ENCODE results near the gene CDH13.

The CDH13 gene

GRCh38 chr16:82865412-82865811, 238.6 kb downstream of the CDH13 start:
- TF ChIP-seq CTCF (IDR thresholded peaks at IDR 0.05; ENCODE audit: borderline replicate concordance, extremely low read depth, low read length, poor library complexity, severe bottlenecking) (no peak), EZH2 (IDR thresholded peaks at IDR 0.05; ENCODE audit: borderline replicate concordance, low read depth, low read length, severe bottlenecking) (no peak)
- no peak for ATAC-seq (ENCODE audit: insufficient read depth, low read depth)
- H2AFZ ChIP-seq (ENCODE audit: low read depth, low read length), result no peak overlapping the region

GRCh38 chr16:82867485-82867884, 240.7 kb downstream of the CDH13 start:
- peaks cover 2% of the 10 kb centered on the region for H3K9me3 ChIP-seq (ENCODE audit: insufficient read depth, low read length, severe bottlenecking)
- H2AFZ ChIP-seq (ENCODE audit: low read depth, low read length), result no peak overlapping the region
- H4K20me1 ChIP-seq (ENCODE audit: insufficient read depth, low read length), result no peaks in the 10 kb centered on the region
- H3K4me2 ChIP-seq (ENCODE audit: insufficient read depth, low read length), result no peak overlapping the region
- TF ChIP-seq EZH2 (IDR thresholded peaks at IDR 0.05; ENCODE audit: borderline replicate concordance, low read depth, low read length, severe bottlenecking), result no peak
- no peak for TF ChIP-seq CTCF (IDR thresholded peaks at IDR 0.05; ENCODE audit: borderline replicate concordance, extremely low read depth, low read length, poor library complexity, severe bottlenecking)
- H3K27me3 ChIP-seq (ENCODE audit: insufficient read depth, low read length, poor library complexity), result no peaks in the 10 kb centered on the region
- no peaks in the 10 kb centered on the region for H3K36me3 ChIP-seq (ENCODE audit: insufficient read depth, low read length)
- H3K4me1 ChIP-seq (ENCODE audit: insufficient read depth, low read length), result no peaks in the 10 kb centered on the region
- H3K4me3 ChIP-seq (ENCODE audit: low read depth in 1 of 2, low read length in 2 of 2), result no peak overlapping the region
- DNase-seq (no peak), ATAC-seq (ENCODE audit: insufficient read depth, low read depth) (no peak)
- no peak overlapping the region for H3K27ac ChIP-seq (ENCODE audit: low read length)
- H3K9ac ChIP-seq (ENCODE audit: low read depth, low read length), result no peak overlapping the region
- H3K79me2 ChIP-seq (ENCODE audit: insufficient read depth, low read length), result no peaks in the 10 kb centered on the region

More at GRCh38 chr16:82865412-82865811, 238.6 kb downstream of the CDH13 start:
- Histone ChIP-seq H4K20me1 (ENCODE audit: insufficient read depth, low read length) (no peaks in the 10 kb centered on the region), H3K9ac (ENCODE audit: low read depth, low read length) (no peak overlapping the region), H3K4me3 (ENCODE audit: low read depth in 1 of 2, low read length in 2 of 2) (no peak overlapping the region), H3K27ac (ENCODE audit: low read length) (no peak overlapping the region), H3K27me3 (ENCODE audit: insufficient read depth, low read length, poor library complexity) (no peaks in the 10 kb centered on the region), H3K79me2 (ENCODE audit: insufficient read depth, low read length) (no peaks in the 10 kb centered on the region), H3K9me3 (ENCODE audit: insufficient read depth, low read length, severe bottlenecking) (peaks cover 2% of the 10 kb centered on the region), H3K36me3 (ENCODE audit: insufficient read depth, low read length) (no peaks in the 10 kb centered on the region), H3K4me1 (ENCODE audit: insufficient read depth, low read length) (no peaks in the 10 kb centered on the region), H3K4me2 (ENCODE audit: insufficient read depth, low read length) (no peak overlapping the region)
- DNase-seq, result no peak

GRCh38 chr16:82874271-82874670, 247.5 kb downstream of the CDH13 start:
- TF ChIP-seq CTCF (IDR thresholded peaks at IDR 0.05; ENCODE audit: borderline replicate concordance, extremely low read depth, low read length, poor library complexity, severe bottlenecking), result no peak
- TF ChIP-seq EZH2 (IDR thresholded peaks at IDR 0.05; ENCODE audit: borderline replicate concordance, low read depth, low read length, severe bottlenecking), result no peak
- H3K36me3 ChIP-seq (ENCODE audit: insufficient read depth, low read length), result no peaks in the 10 kb centered on the region
- ATAC-seq (ENCODE audit: insufficient read depth, low read depth) (no peak), DNase-seq (no peak)
- no peaks in the 10 kb centered on the region for H3K27me3 ChIP-seq (ENCODE audit: insufficient read depth, low read length, poor library complexity)
- no peak overlapping the region for H3K4me3 ChIP-seq (ENCODE audit: low read depth in 1 of 2, low read length in 2 of 2)
- H4K20me1 ChIP-seq (ENCODE audit: insufficient read depth, low read length), result no peaks in the 10 kb centered on the region
- H3K9me3 ChIP-seq (ENCODE audit: insufficient read depth, low read length, severe bottlenecking), result no peaks in the 10 kb centered on the region
- H3K27ac ChIP-seq (ENCODE audit: low read length), result no peak overlapping the region
- H3K4me2 ChIP-seq (ENCODE audit: insufficient read depth, low read length), result no peak overlapping the region
- H2AFZ ChIP-seq (ENCODE audit: low read depth, low read length), result no peak overlapping the region
- H3K9ac ChIP-seq (ENCODE audit: low read depth, low read length), result no peak overlapping the region
- no peaks in the 10 kb centered on the region for H3K79me2 ChIP-seq (ENCODE audit: insufficient read depth, low read length)
- no peaks in the 10 kb centered on the region for H3K4me1 ChIP-seq (ENCODE audit: insufficient read depth, low read length)

- no peak overlapping the region for H3K27ac ChIP-seq (ENCODE audit: low read length)
- no peaks in the 10 kb centered on the region for H3K4me1 ChIP-seq (ENCODE audit: insufficient read depth, low read length)
- no peak overlapping the region for H2AFZ ChIP-seq (ENCODE audit: low read depth, low read length)
- H4K20me1 ChIP-seq (ENCODE audit: insufficient read depth, low read length), result no peaks in the 10 kb centered on the region
- H3K9me3 ChIP-seq (ENCODE audit: insufficient read depth, low read length, severe bottlenecking), result no peaks in the 10 kb centered on the region
- H3K4me3 ChIP-seq (ENCODE audit: low read depth in 1 of 2, low read length in 2 of 2), result no peak overlapping the region
- H3K4me2 ChIP-seq (ENCODE audit: insufficient read depth, low read length), result no peak overlapping the region
- H3K9ac ChIP-seq (ENCODE audit: low read depth, low read length), result no peak overlapping the region
- H3K36me3 ChIP-seq (ENCODE audit: insufficient read depth, low read length), result no peaks in the 10 kb centered on the region
- TF ChIP-seq EZH2 (IDR thresholded peaks at IDR 0.05; ENCODE audit: borderline replicate concordance, low read depth, low read length, severe bottlenecking) (no peak), CTCF (IDR thresholded peaks at IDR 0.05; ENCODE audit: borderline replicate concordance, extremely low read depth, low read length, poor library complexity, severe bottlenecking) (no peak)
- H3K79me2 ChIP-seq (ENCODE audit: insufficient read depth, low read length), result no peaks in the 10 kb centered on the region
- DNase-seq (no peak), ATAC-seq (ENCODE audit: insufficient read depth, low read depth) (no peak)
- H3K27me3 ChIP-seq (ENCODE audit: insufficient read depth, low read length, poor library complexity), result no peaks in the 10 kb centered on the region
These were observed 247.9 kb downstream of the CDH13 start for GRCh38 chr16:82874672-82875071.
